GM10248 (cell line): Measurements from ENCODE around the gene KLHDC4.

Experiments
- CTCF ChIA-PET: fragments of 300-600 bp; sonication (Branson Sonifier 250); formaldehyde crosslinking; extraction: SDS; loops from one replicate; lab custom pipeline; 2021; ENCODE audit warnings: antibody characterized with exemption; lab: Yijun Ruan, JAX
- POLR2A ChIA-PET: fragments of 350-650 bp; sonication (Branson Sonifier 250); formaldehyde crosslinking; extraction: SDS; loops from one replicate; lab custom pipeline; 2020; ENCODE audit warnings: antibody characterized with exemption; lab: Yijun Ruan, JAX
- DNase-seq: peaks from one replicate; pipeline ENCODE4 v3.0.0; 2012; ENCODE audit errors: extremely low spot score
- TF ChIP-seq, protein P1 (sequence below): IDR thresholded peaks from 2 replicates; pipeline ENCODE4 v1.5.1; 2012; ENCODE audit warnings: mild to moderate bottlenecking, low read depth; ENCODE audit errors: extremely low read depth, missing control alignments, control extremely low read depth

Gene KLHDC4

DNA sequence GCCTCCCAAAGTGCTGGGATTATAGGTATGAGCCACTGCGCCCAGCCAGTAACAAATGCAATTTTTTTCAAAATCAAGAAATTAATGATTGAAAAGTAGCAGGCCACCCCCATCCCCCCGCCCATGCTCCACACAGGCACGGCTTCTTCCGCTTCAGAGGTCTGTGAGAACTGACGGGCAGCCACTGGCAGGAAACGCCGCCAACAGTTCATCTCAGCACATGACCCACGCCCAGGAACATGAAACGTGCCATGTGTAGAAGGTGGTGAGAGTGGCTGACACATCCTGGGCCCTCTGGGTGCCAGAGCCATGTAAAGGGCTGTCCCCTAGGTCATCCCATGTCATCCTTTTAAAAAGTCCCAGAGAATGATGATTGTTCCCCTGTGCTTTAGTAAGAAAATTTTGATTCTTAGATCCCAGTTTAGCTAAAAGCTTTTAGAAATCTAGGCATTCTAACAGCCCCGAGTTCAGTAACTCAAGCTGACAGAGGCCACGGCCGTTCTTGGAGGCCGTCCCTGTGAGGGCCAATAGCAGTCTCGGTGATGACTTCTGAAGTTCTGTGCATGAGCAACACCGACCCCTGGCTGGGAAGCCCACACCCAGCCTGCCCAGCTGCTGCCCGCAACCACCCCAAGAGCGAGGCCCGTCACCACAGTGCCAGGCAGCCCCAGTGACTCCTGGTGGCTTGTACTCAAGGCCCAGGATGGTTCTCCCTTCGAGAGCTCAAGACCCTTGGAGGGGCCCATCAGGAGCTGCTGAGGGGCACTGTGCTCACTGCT lies 52.1 kb downstream of the KLHDC4 start:
- ChIA-PET CTCF (interaction anchor here (2.4 kb wide), 1 partner anchor 11 kb away, joined by 15 read pairs; no protein-coding TSS in a partner anchor), POLR2A (no interaction called here)
- no peak for DNase-seq
- TF ChIP-seq, protein P1, sequence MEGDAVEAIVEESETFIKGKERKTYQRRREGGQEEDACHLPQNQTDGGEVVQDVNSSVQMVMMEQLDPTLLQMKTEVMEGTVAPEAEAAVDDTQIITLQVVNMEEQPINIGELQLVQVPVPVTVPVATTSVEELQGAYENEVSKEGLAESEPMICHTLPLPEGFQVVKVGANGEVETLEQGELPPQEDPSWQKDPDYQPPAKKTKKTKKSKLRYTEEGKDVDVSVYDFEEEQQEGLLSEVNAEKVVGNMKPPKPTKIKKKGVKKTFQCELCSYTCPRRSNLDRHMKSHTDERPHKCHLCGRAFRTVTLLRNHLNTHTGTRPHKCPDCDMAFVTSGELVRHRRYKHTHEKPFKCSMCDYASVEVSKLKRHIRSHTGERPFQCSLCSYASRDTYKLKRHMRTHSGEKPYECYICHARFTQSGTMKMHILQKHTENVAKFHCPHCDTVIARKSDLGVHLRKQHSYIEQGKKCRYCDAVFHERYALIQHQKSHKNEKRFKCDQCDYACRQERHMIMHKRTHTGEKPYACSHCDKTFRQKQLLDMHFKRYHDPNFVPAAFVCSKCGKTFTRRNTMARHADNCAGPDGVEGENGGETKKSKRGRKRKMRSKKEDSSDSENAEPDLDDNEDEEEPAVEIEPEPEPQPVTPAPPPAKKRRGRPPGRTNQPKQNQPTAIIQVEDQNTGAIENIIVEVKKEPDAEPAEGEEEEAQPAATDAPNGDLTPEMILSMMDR, result no peak

GRCh38 chr16:87712184-87712762 lies 53.5 kb downstream of the KLHDC4 start:
- TF ChIP-seq, protein P1, result no peak
- no peak for DNase-seq
- ChIA-PET CTCF (no interaction called here), POLR2A (no interaction called here)

- POLR2A ChIA-PET, result no interaction called here
- TF ChIP-seq, protein P1, result no peak
- no peak for DNase-seq
- CTCF ChIA-PET, result interaction anchor here (1.3 to 2.1 kb wide), 3 partner anchors 9 to 11 kb away, joined by 3 to 10 read pairs (median 5); no protein-coding TSS in a partner anchor
Observed at GRCh38 chr16:87710887-87711286, 54.9 kb downstream of the KLHDC4 start.

GRCh38 chr16:87709677-87710076 lies 56.1 kb downstream of the KLHDC4 start:
- TF ChIP-seq, protein P1, result no peak
- no peak for DNase-seq
- CTCF ChIA-PET, result interaction anchor here (1.3 to 2.1 kb wide), 3 partner anchors 8 to 12 kb away, joined by 3 to 10 read pairs (median 5); no protein-coding TSS in a partner anchor
- POLR2A ChIA-PET, result no interaction called here

- POLR2A ChIA-PET, result no interaction called here
- no peak for DNase-seq
- CTCF ChIA-PET, result no interaction called here
- TF ChIP-seq, protein P1, result no peak
Observed at GRCh38 chr16:87708881-87709638, 56.7 kb downstream of the KLHDC4 start.
